Spleen (tissue), 11 donors: ENCODE data around the gene CADPS2. TPM values are rescaled to one million over a fixed set of nuclear protein-coding genes. Genes with fewer than 3 reads are reported as not detected.

Experiments used
- DNase-seq: peaks from one replicate; pipeline ENCODE4 v3.0.0-alpha.2; 2020
- H3K27ac ChIP-seq, 8 donors: fragments of 200-600 bp; sonication (generic) in 7 of 8; 1 replicate in 4 of 8; 2 replicates in 4 of 8; pipeline versions ENCODE4 v1.5.0 to v1.8.0; 2016 to 2021; ENCODE audit warnings: inconsistent platforms in 4 of 8, mild to moderate bottlenecking in 4 of 8, moderate library complexity in 1 of 8
- H3K27me3 ChIP-seq, 7 donors: fragments of 200-600 bp; sonication (generic) in 6 of 7; replicated peaks in 1 of 7; 1 replicate in 4 of 7; 2 replicates in 3 of 7; pipeline versions ENCODE4 v1.5.0 to v1.8.0; 2016 to 2021; ENCODE audit warnings: inconsistent platforms in 3 of 7, mild to moderate bottlenecking in 1 of 7
- H3K36me3 ChIP-seq, 6 donors: fragments of 200-600 bp; sonication (generic) in 5 of 6; 1 replicate in 4 of 6; 2 replicates in 2 of 6; pipeline versions ENCODE4 v1.5.0 to v1.8.0; 2016 to 2021; ENCODE audit warnings: inconsistent platforms in 2 of 6
- H3K4me1 ChIP-seq, 6 donors: fragments of 200-600 bp; sonication (generic) in 5 of 6; 1 replicate in 3 of 6; 2 replicates in 3 of 6; pipeline versions ENCODE4 v1.5.0 to v1.8.0; 2016 to 2021; ENCODE audit warnings: inconsistent platforms in 3 of 6
- H3K4me3 ChIP-seq, 8 donors: fragments of 200-600 bp; sonication (generic) in 7 of 8; 1 replicate in 4 of 8; 2 replicates in 4 of 8; pipeline versions ENCODE4 v1.5.0 to v1.8.0; 2016 to 2021; ENCODE audit warnings: inconsistent platforms in 4 of 8, mild to moderate bottlenecking in 4 of 8, moderate library complexity in 2 of 8
- H3K9me3 ChIP-seq, 8 donors: fragments of 200-600 bp; sonication (generic) in 7 of 8; 1 replicate in 4 of 8; 2 replicates in 4 of 8; pipeline versions ENCODE4 v1.5.0 to v1.8.0; 2016 to 2021; ENCODE audit warnings: inconsistent platforms in 4 of 8
- CTCF ChIP-seq, 11 experiments: fragments of 200-600 bp in 7 of 11; fragments of 450-650 bp in 4 of 11; sonication (generic) in 4 of 11; IDR thresholded peaks in 8 of 11; conservative IDR thresholded peaks in 3 of 11; 1 replicate in 7 of 11; 2 replicates in 4 of 11; pipeline versions ENCODE4 v1.4.0 to v1.8.0; 2016 to 2021; ENCODE audit warnings: antibody characterized with exemption in 11 of 11, inconsistent platforms in 4 of 11, mild to moderate bottlenecking in 1 of 11
- POLR2A ChIP-seq, 3 donors: fragments of 450-650 bp; IDR thresholded peaks; one replicate each; pipeline ENCODE4 v1.5.1; 2017; ENCODE audit warnings: antibody characterized with exemption in 3 of 3, mild to moderate bottlenecking in 1 of 3
- POLR2AphosphoS5 ChIP-seq, 3 donors: sonication (generic); formaldehyde crosslinking; IDR thresholded peaks; one replicate each; pipeline ENCODE4 v1.5.1; 2017; ENCODE audit warnings: antibody characterized with exemption in 3 of 3
- WGBS, 5 donors: extraction: QIAGEN DNeasy Blood & Tissue Kit in 3 of 5; methylation state at CpG; one replicate each; pipeline versions ENCODE4 v1.1.5 to v1.1.7; 2013 to 2018; 5-methylcytosine and 5-hydroxymethylcytosine counted together
- intact Hi-C: fragments of 100-400 bp; cut with DNase I; formaldehyde crosslinking; loops from one replicate; pipeline ENCODE4 v1.15.0; 2023; ENCODE audit warnings: low total_unique reads
- polyA plus RNA-seq, 3 donors: library from polyadenylated mRNA; stranded (reverse); fragments of 200-250 nt; gene quantifications; one replicate each; pipeline ENCODE4 v1.2.1, GENCODE V29; 2013
- total RNA-seq, 7 donors: library from RNA; depleted of rRNA in 3 of 7; stranded (reverse); fragments of >200 nt in 3 of 7; fragmentation: NEBNext Ultra II Directional in 4 of 7; extraction: Animal tissue kit (Norgen Biotek cat#: 25700) in 4 of 7; gene quantifications; one replicate each; pipeline versions ENCODE4 v1.1.0 to v1.2.1, GENCODE V29; 2016 to 2021
- donor health status: healthy with polysubstance abuse.
- donor health status: DM: no; HTN: no; CAD: no; lungs with moderate emphysema.
- donor health status: DM: no; HTN: no; CAD: no.
- donor health status: Bipolar disorder and iron deficiency.
- donor health status: healthy.
- donor health status: DM: no; HTN: no; CAD: no.
- donor health status: DM: yes; HTN: yes; CAD: no.

Gene CADPS2
- total and polyA plus RNA-seq, 10 donors = 2.4 to 19.3 (median 11.7) TPM

GRCh38 chr7:122762071-122762470 is 124.2 kb downstream of the CADPS2 start:
- H3K4me1 ChIP-seq = no peaks in the 10 kb centered on the region
- no peaks in the 10 kb centered on the region for H3K9me3 ChIP-seq
- 74 to 88% (median 82%) methylated on average over 2 of the region's 2 CpGs for WGBS, 5 donors
- no peak overlapping the region for H3K27ac ChIP-seq
- intact Hi-C loops = no loop called here
- no peak for TF ChIP-seq POLR2A (IDR thresholded peaks at IDR 0.05)
- no peak for TF ChIP-seq CTCF (IDR thresholded peaks at IDR 0.05 in 8 of 11, conservative IDR thresholded peaks at IDR 0.05 in 3 of 11)
- TF ChIP-seq POLR2AphosphoS5 (IDR thresholded peaks at IDR 0.05) = no peak
- no peak for DNase-seq
- H3K36me3 ChIP-seq = no peaks in the 10 kb centered on the region
- H3K27me3 ChIP-seq = no peaks in the 10 kb centered on the region
- H3K4me3 ChIP-seq = no peak overlapping the region

GRCh38 chr7:122758501-122758900 is 127.8 kb downstream of the CADPS2 start:
- intact Hi-C loops = no loop called here
- TF ChIP-seq POLR2AphosphoS5 (IDR thresholded peaks at IDR 0.05) (no peak), CTCF (IDR thresholded peaks at IDR 0.05 in 8 of 11, conservative IDR thresholded peaks at IDR 0.05 in 3 of 11) (no peak), POLR2A (IDR thresholded peaks at IDR 0.05) (no peak)
- H3K4me1 ChIP-seq = no peaks in the 10 kb centered on the region
- no peaks in the 10 kb centered on the region for H3K9me3 ChIP-seq
- H3K27ac ChIP-seq = no peak overlapping the region
- no peaks in the 10 kb centered on the region for H3K36me3 ChIP-seq
- H3K4me3 ChIP-seq = no peak overlapping the region
- H3K27me3 ChIP-seq = no peaks in the 10 kb centered on the region
- no peak for DNase-seq
- WGBS, 5 donors = 15 to 37% (median 21%) methylated on average over 1 of the region's 1 CpG

- no peak overlapping the region for H3K27ac ChIP-seq
- DNase-seq = no peak
- no peak overlapping the region for H3K4me3 ChIP-seq
- 19 to 53% (median 34%) methylated on average over 1 of the region's 1 CpG for WGBS, 5 donors
- no peaks in the 10 kb centered on the region for H3K36me3 ChIP-seq
- H3K27me3 ChIP-seq = no peaks in the 10 kb centered on the region
- no peaks in the 10 kb centered on the region for H3K4me1 ChIP-seq
- H3K9me3 ChIP-seq = no peaks in the 10 kb centered on the region
- no peak for TF ChIP-seq CTCF (IDR thresholded peaks at IDR 0.05 in 8 of 11, conservative IDR thresholded peaks at IDR 0.05 in 3 of 11)
- TF ChIP-seq POLR2A (IDR thresholded peaks at IDR 0.05) = no peak
- no peak for TF ChIP-seq POLR2AphosphoS5 (IDR thresholded peaks at IDR 0.05)
- intact Hi-C loops = no loop called here
These were observed 129.4 kb downstream of the CADPS2 start for GRCh38 chr7:122756860-122757259.

GRCh38 chr7:122755696-122756095 is 130.6 kb downstream of the CADPS2 start:
- H3K4me1 ChIP-seq = no peaks in the 10 kb centered on the region
- H3K27me3 ChIP-seq = no peaks in the 10 kb centered on the region
- H3K4me3 ChIP-seq = no peak overlapping the region
- WGBS, 5 donors = 83 to 89% (median 87%) methylated on average over 2 of the region's 2 CpGs
- TF ChIP-seq POLR2AphosphoS5 (IDR thresholded peaks at IDR 0.05) = no peak
- TF ChIP-seq POLR2A (IDR thresholded peaks at IDR 0.05) = no peak
- no peak for TF ChIP-seq CTCF (IDR thresholded peaks at IDR 0.05 in 8 of 11, conservative IDR thresholded peaks at IDR 0.05 in 3 of 11)
- H3K9me3 ChIP-seq = no peaks in the 10 kb centered on the region
- intact Hi-C loops = no loop called here
- DNase-seq = no peak
- no peak overlapping the region for H3K27ac ChIP-seq
- H3K36me3 ChIP-seq = no peaks in the 10 kb centered on the region
